Heart right ventricle (tissue), 16 donors: ENCODE data around the gene GHRHR. TPM values are rescaled to one million over a fixed set of nuclear protein-coding genes. Genes with fewer than 3 reads are reported as not detected.

Experiments used
- ATAC-seq, 8 donors: fragments of 200-7000 bp; cut with Tn5 transposase; one replicate each; pipeline ENCODE4 v1.9.1; 2020; ENCODE audit warnings: mild to moderate bottlenecking in 8 of 8, moderate library complexity in 8 of 8, moderate number of reproducible peaks in 1 of 8
- DNase-seq, 2 donors: peaks; one replicate each; pipeline ENCODE4 v3.0.0-alpha.2; 2020
- H3K27ac ChIP-seq, 10 donors: fragments of 200-600 bp; sonication (generic) in 2 of 10; one replicate each; pipeline versions ENCODE4 v1.5.0 to v1.8.0; 2020 to 2022; ENCODE audit warnings: mild to moderate bottlenecking in 3 of 10
- H3K27me3 ChIP-seq, 7 donors: fragments of 200-600 bp; one replicate each; pipeline ENCODE4 v1.8.0; 2021 to 2022; ENCODE audit warnings: mild to moderate bottlenecking in 2 of 7
- H3K36me3 ChIP-seq, 9 donors: fragments of 200-600 bp; sonication (generic) in 1 of 9; one replicate each; pipeline versions ENCODE4 v1.5.0 to v1.8.0; 2020 to 2022; ENCODE audit warnings: mild to moderate bottlenecking in 2 of 9
- H3K4me1 ChIP-seq, 9 donors: fragments of 200-600 bp; sonication (generic) in 1 of 9; one replicate each; pipeline versions ENCODE4 v1.5.0 to v1.8.0; 2020 to 2022; ENCODE audit warnings: mild to moderate bottlenecking in 4 of 9
- H3K4me3 ChIP-seq, 10 donors: fragments of 200-600 bp; sonication (generic) in 2 of 10; one replicate each; pipeline versions ENCODE4 v1.5.0 to v1.8.0; 2020 to 2022; ENCODE audit warnings: mild to moderate bottlenecking in 7 of 10, moderate library complexity in 2 of 10
- H3K9me3 ChIP-seq, 11 donors: fragments of 200-600 bp in 10 of 11; sonication (generic) in 2 of 11; one replicate each; pipeline versions ENCODE4 v1.5.0 to v1.8.0; 2013 to 2022; ENCODE audit warnings: mild to moderate bottlenecking in 2 of 11, control low read depth in 1 of 11, moderate library complexity in 1 of 11
- CTCF ChIP-seq, 9 donors: fragments of 200-600 bp; sonication (generic) in 2 of 9; IDR thresholded peaks; one replicate each; pipeline versions ENCODE4 v1.5.0 to v1.8.0; 2021 to 2022; ENCODE audit warnings: antibody characterized with exemption in 9 of 9, mild to moderate bottlenecking in 5 of 9, moderate library complexity in 1 of 9
- WGBS, 2 donors: extraction: QIAGEN DNeasy Blood & Tissue Kit; methylation state at CpG; one replicate each; pipeline ENCODE4 v1.1.7; 2013; ENCODE audit warnings: inconsistent platforms in 1 of 2; 5-methylcytosine and 5-hydroxymethylcytosine counted together
- intact Hi-C, 10 donors: fragments of 100-400 bp; cut with DNase I; formaldehyde crosslinking; loops; one replicate each; pipeline versions ENCODE4 v1.11.1 to v1.14.2; 2022
- polyA plus RNA-seq, 2 donors: library from polyadenylated mRNA; stranded (reverse); fragments of 200-250 nt; gene quantifications; one replicate each; pipeline ENCODE4 v1.2.3, GENCODE V29; 2013
- total RNA-seq, 10 donors: library from RNA; stranded (reverse); fragmentation: NEBNext Ultra II Directional in 3 of 10; extraction: Animal tissue kit (Norgen Biotek cat#: 25700) in 3 of 10; gene quantifications; one replicate each; pipeline versions ENCODE4 v1.2.1 to v1.2.4, GENCODE V29; 2021 to 2023
- donor health status: Arrhythmogenic right ventricular cardiomyopathy.
- donor health status: ischemic (EF 13 %, LVEDD 7.1; RV severe dilation, severe dysfunction).
- donor health status: healthy with polysubstance abuse.
- donor health status: DM: no; HTN: yes; CAD: no.
- donor health status: DM: no; HTN: no; CAD: no.
- donor health status: ischemic (EF 25% LVEDD 6.9; RV normal size, moderate dysfunction).
- donor health status: ischemic (EF 25% LVEDD 5.7; RV mildly dilated, moderate dysfunction).
- donor health status: healthy.
- donor health status: DM: yes; HTN: yes; CAD: no.
- donor health status: Ischemic cardiomyopathy.
- donor health status: ischemic (EF 35%, LVEDD 5.7; RV mildly dilated, moderate dysfunction).
- donor health status: nonischemic (EF 11% LVEDD 7.7; RV severe dilation, severe dysfunction).
- donor health status: DM: yes; HTN: yes; CAD: no.
- donor health status: PGD.
- donor health status: ischemic (EF 29% LVEDD 5.4; RV normal size, mild dysfunction).
- donor health status: nonischemic (EF 23%, LVEDD 6.1; RV moderate dilation, normal function).

GHRHR gene
- total and polyA plus RNA-seq, 12 donors, result not detected

- intact Hi-C loops, result loop anchor here in 6 of 10 donors (5.0 to 10.0 kb wide), 5 partner anchors 36 to 192 kb away; partner anchors contain the start of gene INMT (in 2 of the 6)
- Histone ChIP-seq H3K9me3 (no peaks in the 10 kb centered on the region), H3K36me3 (no peaks in the 10 kb centered on the region), H3K4me1 (peaks cover 2 to 51% (median 22%) of the 10 kb centered on the region in 9 donors), H3K27ac (no peak overlapping the region), H3K27me3 (peaks cover 0 to 16% (median 0%) of the 10 kb centered on the region in 7 donors), H3K4me3 (no peak overlapping the region)
- no peak for DNase-seq
- ATAC-seq, result peak in 1 of 8 donors; percentile 11
- TF ChIP-seq CTCF (IDR thresholded peaks at IDR 0.05), result no peak
These were observed 27.0 kb upstream of the GHRHR start for GRCh38 chr7:30936650-30937245.

GRCh38 chr7:30937416-30937815 is 26.3 kb upstream of the GHRHR start:
- DNase-seq (no peak), ATAC-seq (no peak)
- H3K4me3 ChIP-seq, result no peak overlapping the region
- H3K4me1 ChIP-seq, result peaks cover 2 to 45% (median 18%) of the 10 kb centered on the region in 9 donors
- WGBS, 2 donors, result 35 to 51% methylated on average over 3 of the region's 3 CpGs
- no peaks in the 10 kb centered on the region for H3K36me3 ChIP-seq
- H3K9me3 ChIP-seq, result no peaks in the 10 kb centered on the region
- intact Hi-C loops, result loop anchor here in 6 of 10 donors (5.0 to 10.0 kb wide), 5 partner anchors 35 to 193 kb away; partner anchors contain the start of gene INMT (in 2 of the 6)
- no peak for TF ChIP-seq CTCF (IDR thresholded peaks at IDR 0.05)
- H3K27me3 ChIP-seq, result peaks cover 0 to 16% (median 0%) of the 10 kb centered on the region in 7 donors
- no peak overlapping the region for H3K27ac ChIP-seq

- peaks cover 0 to 21% (median 0%) of the 10 kb centered on the region in 7 donors for H3K27me3 ChIP-seq
- peak; percentile 95 to 99 (median 99) for TF ChIP-seq CTCF (IDR thresholded peaks at IDR 0.05)
- H3K4me3 ChIP-seq, result peak overlapping the region in 7 of 10 donors; percentile 1 to 37 (median 26)
- peak overlapping the region in 1 of 10 donors; percentile 1 for H3K27ac ChIP-seq
- intact Hi-C loops, result loop anchor here in 6 of 10 donors (2.0 to 10.0 kb wide), 6 partner anchors 34 to 194 kb away; partner anchors contain the start of gene INMT (in 2 of the 6)
- H3K9me3 ChIP-seq, result no peaks in the 10 kb centered on the region
- 11% methylated on average over 25 of the region's 25 CpGs for WGBS, 2 donors
- H3K36me3 ChIP-seq, result no peaks in the 10 kb centered on the region
- H3K4me1 ChIP-seq, result peaks cover 2 to 32% (median 15%) of the 10 kb centered on the region in 9 donors
- peak; percentile 68 to 91 (median 84) for ATAC-seq
- peak; percentile 84 to 90 for DNase-seq
These were observed 25.1 kb upstream of the GHRHR start for GRCh38 chr7:30938435-30939316.

DNA sequence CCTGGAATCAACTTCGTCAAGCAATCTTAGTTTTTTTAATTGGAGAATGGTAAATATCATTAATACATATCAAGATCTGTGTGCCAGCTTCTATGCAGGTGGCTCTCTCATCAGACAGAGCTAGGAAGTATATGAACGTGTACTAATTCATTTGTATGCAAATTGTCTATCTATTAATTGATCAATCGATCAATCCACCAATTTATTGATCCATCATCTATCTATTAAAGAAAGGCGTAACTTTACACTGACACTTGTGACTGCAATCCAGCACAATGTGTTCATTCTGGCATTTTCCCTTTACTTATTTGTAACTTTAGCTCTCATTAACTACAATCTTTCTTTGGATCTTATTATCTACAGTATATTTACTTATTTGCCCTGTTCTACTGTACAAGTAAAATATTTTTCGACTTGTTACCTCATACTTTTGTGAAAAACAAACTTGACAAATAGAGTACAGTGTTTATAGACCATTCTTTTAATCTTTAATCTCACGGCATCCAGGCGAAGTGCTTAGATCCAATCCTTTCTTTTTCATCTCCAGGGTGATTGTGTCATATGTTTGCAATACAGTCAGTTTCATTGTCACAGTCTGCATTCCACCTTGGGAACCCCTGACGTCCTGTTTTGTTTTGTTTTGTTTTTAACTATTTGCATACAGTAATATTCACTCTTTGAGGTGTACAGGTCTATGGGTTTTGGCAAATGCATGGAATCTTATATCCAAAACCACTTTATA is 22.0 kb upstream of the GHRHR start:
- WGBS, 2 donors, result 62 to 63% methylated on average over 8 of the region's 8 CpGs
- H3K9me3 ChIP-seq, result peaks cover 0 to 15% (median 0%) of the 10 kb centered on the region in 11 donors
- H3K27ac ChIP-seq, result no peak overlapping the region
- no peaks in the 10 kb centered on the region for H3K36me3 ChIP-seq
- peaks cover 0 to 32% (median 0%) of the 10 kb centered on the region in 7 donors for H3K27me3 ChIP-seq
- no peak for DNase-seq
- TF ChIP-seq CTCF (IDR thresholded peaks at IDR 0.05), result no peak
- ATAC-seq, result no peak
- intact Hi-C loops, result no loop called here
- peaks cover 0 to 13% (median 5%) of the 10 kb centered on the region in 9 donors for H3K4me1 ChIP-seq
- H3K4me3 ChIP-seq, result no peak overlapping the region
